WTC11 (cell line): ENCODE data around the gene MGAT4A. TPM values are rescaled to one million over a fixed set of nuclear protein-coding genes. Genes with fewer than 3 reads are reported as not detected.

Source experiments
- ATAC-seq: fragments of 200-7000 bp; cut with Tn5 transposase; 2 replicates; pipeline ENCODE4 v1.10.0; 2021; ENCODE audit warnings: mild to moderate bottlenecking, moderate library complexity
- CTCF ChIA-PET: fragments of 300-600 bp; sonication (Branson Sonifier 250); formaldehyde crosslinking; loops from one replicate; lab custom pipeline; 2021; ENCODE audit warnings: antibody characterized with exemption; lab: Charles Lee
- POLR2A ChIA-PET: fragments of 350-600 bp; sonication (Branson Sonifier 250); formaldehyde crosslinking; loops from one replicate; lab custom pipeline; 2021; ENCODE audit warnings: antibody characterized with exemption; lab: Charles Lee
- DNase-seq: peaks from one replicate; pipeline ENCODE4 v3.0.0; 2021; ENCODE audit warnings: low spot score
- H3K27ac Mint-ChIP-seq: 2 replicates; pipeline ENCODE4 v1.8.0; 2021; ENCODE audit warnings: mixed read lengths
- H3K27me3 Mint-ChIP-seq: 2 replicates; pipeline ENCODE4 v1.8.0; 2021; ENCODE audit warnings: low read depth, mild to moderate bottlenecking, moderate library complexity, mixed read lengths
- H3K36me3 Mint-ChIP-seq: 2 replicates; pipeline ENCODE4 v1.8.0; 2021; ENCODE audit warnings: mixed read lengths
- H3K4me1 Mint-ChIP-seq: 2 replicates; pipeline ENCODE4 v1.8.0; 2022; ENCODE audit warnings: mixed read lengths
- H3K4me3 Mint-ChIP-seq: 2 replicates; pipeline ENCODE4 v1.8.0; 2021; ENCODE audit warnings: mild to moderate bottlenecking, moderate library complexity, mixed read lengths
- H3K9me3 Mint-ChIP-seq: 2 replicates; pipeline ENCODE4 v1.8.0; 2021; ENCODE audit warnings: mixed read lengths
- ARID4B ChIP-seq: sonication (generic); formaldehyde crosslinking; IDR thresholded peaks from 2 replicates; pipeline ENCODE4 v1.8.0; 2023; ENCODE audit warnings: missing genetic modification reagents, mild to moderate bottlenecking, borderline replicate concordance
- CTCF ChIP-seq: fragments of 200-600 bp; IDR thresholded peaks from 2 replicates; pipeline ENCODE4 v1.8.0; 2022; ENCODE audit warnings: antibody characterized with exemption
- ERG ChIP-seq: fragments of 250-450 bp; sonication (Bioruptor Pico); IDR thresholded peaks from 2 replicates; pipeline ENCODE4 v1.8.0; 2021; ENCODE audit warnings: mild to moderate bottlenecking
- NFATC4 ChIP-seq: fragments of 250-450 bp; sonication (Bioruptor Pico); IDR thresholded peaks from 2 replicates; pipeline ENCODE4 v1.9.0; 2021; ENCODE audit warnings: mild to moderate bottlenecking
- NFYB ChIP-seq: sonication (generic); formaldehyde crosslinking; conservative IDR thresholded peaks from 2 replicates; pipeline ENCODE4 v1.8.0; 2022; ENCODE audit warnings: low read depth, missing genetic modification reagents
- NR3C1 ChIP-seq: sonication (generic); formaldehyde crosslinking; conservative IDR thresholded peaks from 2 replicates; pipeline ENCODE4 v1.8.1; 2023; ENCODE audit warnings: low read depth, mild to moderate bottlenecking, missing genetic modification reagents
- PREB ChIP-seq: sonication (generic); formaldehyde crosslinking; IDR thresholded peaks from 2 replicates; pipeline ENCODE4 v1.8.1; 2022; ENCODE audit warnings: mild to moderate bottlenecking, missing genetic modification reagents, moderate library complexity, borderline replicate concordance
- TEAD4 ChIP-seq: sonication (generic); formaldehyde crosslinking; IDR thresholded peaks from 2 replicates; pipeline ENCODE4 v1.8.0; 2022; ENCODE audit warnings: mild to moderate bottlenecking, missing genetic modification reagents
- ZNF138 ChIP-seq: sonication (generic); formaldehyde crosslinking; conservative IDR thresholded peaks from 2 replicates; pipeline ENCODE4 v1.8.1; 2022; ENCODE audit warnings: mild to moderate bottlenecking, moderate library complexity, missing genetic modification reagents
- ZNF671 ChIP-seq: fragments of 250-450 bp; sonication (Bioruptor Pico); IDR thresholded peaks from 2 replicates; pipeline ENCODE4 v1.8.0; 2021; ENCODE audit warnings: mild to moderate bottlenecking
- total RNA-seq: library from RNA; stranded (reverse); gene quantifications from 3 replicates; pipeline ENCODE4 v1.2.3, GENCODE V29; 2021
- TF ChIP-seq, protein P1 (sequence below): sonication (generic); formaldehyde crosslinking; IDR thresholded peaks from 2 replicates; pipeline ENCODE4 v1.8.1; 2023; ENCODE audit warnings: mild to moderate bottlenecking, missing genetic modification reagents, moderate library complexity
- TF ChIP-seq, protein P2 (sequence below): sonication (generic); formaldehyde crosslinking; IDR thresholded peaks from 2 replicates; pipeline ENCODE4 v1.8.1; 2023; ENCODE audit warnings: mild to moderate bottlenecking, moderate library complexity, missing genetic modification reagents
- TF ChIP-seq, protein P3 (sequence below): sonication (generic); formaldehyde crosslinking; IDR thresholded peaks from 2 replicates; pipeline ENCODE4 v1.8.0; 2022; ENCODE audit warnings: missing genetic modification reagents
- TF ChIP-seq, protein P4 (sequence below): fragments of 250-450 bp; sonication (Bioruptor Pico); IDR thresholded peaks from 2 replicates; pipeline ENCODE4 v1.9.0; 2021; ENCODE audit warnings: mild to moderate bottlenecking

The MGAT4A gene
- total RNA-seq, 1 experiment from 2014 or later, result 6.7 TPM

DNA sequence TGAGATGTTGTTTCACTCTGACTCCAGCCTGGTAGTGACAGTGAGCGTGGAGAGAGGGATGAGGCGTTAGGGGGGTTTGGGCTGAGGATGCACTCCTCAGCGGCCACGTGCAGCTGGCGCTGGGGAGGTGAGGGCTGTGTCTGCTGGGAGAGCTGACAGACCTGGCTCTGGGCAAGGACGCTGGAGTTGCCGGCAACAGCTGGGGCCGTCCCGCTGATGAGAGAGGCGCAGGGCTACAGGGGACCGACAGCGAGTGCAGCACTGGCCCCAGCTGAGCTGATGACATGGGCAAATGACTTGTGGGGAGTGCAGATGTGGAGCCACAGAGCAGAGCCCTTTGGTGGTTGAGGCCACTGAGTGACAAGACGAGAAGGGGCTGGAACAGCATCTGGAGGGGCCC, 161.0 kb downstream of the MGAT4A start:
- ChIA-PET POLR2A (no interaction called here), CTCF (interaction anchor here (1.2 kb wide), 2 partner anchors 65 to 82 kb away, joined by 3 to 8 read pairs; no protein-coding TSS in a partner anchor)
- H3K9me3 Mint-ChIP-seq, result no peaks in the 10 kb centered on the region
- TF ChIP-seq, protein P1, sequence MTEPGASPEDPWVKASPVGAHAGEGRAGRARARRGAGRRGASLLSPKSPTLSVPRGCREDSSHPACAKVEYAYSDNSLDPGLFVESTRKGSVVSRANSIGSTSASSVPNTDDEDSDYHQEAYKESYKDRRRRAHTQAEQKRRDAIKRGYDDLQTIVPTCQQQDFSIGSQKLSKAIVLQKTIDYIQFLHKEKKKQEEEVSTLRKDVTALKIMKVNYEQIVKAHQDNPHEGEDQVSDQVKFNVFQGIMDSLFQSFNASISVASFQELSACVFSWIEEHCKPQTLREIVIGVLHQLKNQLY (CRISPR knock-in tag), result no peak
- TF ChIP-seq ZNF671 (no peak), NFYB (CRISPR knock-in tag) (no peak), ZNF138 (CRISPR knock-in tag) (no peak), TEAD4 (CRISPR knock-in tag) (no peak), PREB (CRISPR knock-in tag) (no peak)
- TF ChIP-seq, protein P2, sequence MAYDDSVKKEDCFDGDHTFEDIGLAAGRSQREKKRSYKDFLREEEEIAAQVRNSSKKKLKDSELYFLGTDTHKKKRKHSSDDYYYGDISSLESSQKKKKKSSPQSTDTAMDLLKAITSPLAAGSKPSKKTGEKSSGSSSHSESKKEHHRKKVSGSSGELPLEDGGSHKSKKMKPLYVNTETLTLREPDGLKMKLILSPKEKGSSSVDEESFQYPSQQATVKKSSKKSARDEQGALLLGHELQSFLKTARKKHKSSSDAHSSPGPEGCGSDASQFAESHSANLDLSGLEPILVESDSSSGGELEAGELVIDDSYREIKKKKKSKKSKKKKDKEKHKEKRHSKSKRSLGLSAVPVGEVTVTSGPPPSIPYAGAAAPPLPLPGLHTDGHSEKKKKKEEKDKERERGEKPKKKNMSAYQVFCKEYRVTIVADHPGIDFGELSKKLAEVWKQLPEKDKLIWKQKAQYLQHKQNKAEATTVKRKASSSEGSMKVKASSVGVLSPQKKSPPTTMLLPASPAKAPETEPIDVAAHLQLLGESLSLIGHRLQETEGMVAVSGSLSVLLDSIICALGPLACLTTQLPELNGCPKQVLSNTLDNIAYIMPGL (CRISPR knock-in tag), result no peak
- TF ChIP-seq, protein P3, sequence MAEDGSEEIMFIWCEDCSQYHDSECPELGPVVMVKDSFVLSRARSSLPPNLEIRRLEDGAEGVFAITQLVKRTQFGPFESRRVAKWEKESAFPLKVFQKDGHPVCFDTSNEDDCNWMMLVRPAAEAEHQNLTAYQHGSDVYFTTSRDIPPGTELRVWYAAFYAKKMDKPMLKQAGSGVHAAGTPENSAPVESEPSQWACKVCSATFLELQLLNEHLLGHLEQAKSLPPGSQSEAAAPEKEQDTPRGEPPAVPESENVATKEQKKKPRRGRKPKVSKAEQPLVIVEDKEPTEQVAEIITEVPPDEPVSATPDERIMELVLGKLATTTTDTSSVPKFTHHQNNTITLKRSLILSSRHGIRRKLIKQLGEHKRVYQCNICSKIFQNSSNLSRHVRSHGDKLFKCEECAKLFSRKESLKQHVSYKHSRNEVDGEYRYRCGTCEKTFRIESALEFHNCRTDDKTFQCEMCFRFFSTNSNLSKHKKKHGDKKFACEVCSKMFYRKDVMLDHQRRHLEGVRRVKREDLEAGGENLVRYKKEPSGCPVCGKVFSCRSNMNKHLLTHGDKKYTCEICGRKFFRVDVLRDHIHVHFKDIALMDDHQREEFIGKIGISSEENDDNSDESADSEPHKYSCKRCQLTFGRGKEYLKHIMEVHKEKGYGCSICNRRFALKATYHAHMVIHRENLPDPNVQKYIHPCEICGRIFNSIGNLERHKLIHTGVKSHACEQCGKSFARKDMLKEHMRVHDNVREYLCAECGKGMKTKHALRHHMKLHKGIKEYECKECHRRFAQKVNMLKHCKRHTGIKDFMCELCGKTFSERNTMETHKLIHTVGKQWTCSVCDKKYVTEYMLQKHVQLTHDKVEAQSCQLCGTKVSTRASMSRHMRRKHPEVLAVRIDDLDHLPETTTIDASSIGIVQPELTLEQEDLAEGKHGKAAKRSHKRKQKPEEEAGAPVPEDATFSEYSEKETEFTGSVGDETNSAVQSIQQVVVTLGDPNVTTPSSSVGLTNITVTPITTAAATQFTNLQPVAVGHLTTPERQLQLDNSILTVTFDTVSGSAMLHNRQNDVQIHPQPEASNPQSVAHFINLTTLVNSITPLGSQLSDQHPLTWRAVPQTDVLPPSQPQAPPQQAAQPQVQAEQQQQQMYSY (CRISPR knock-in tag), result no peak
- no peak overlapping the region for H3K4me3 Mint-ChIP-seq
- H3K27ac Mint-ChIP-seq, result no peak overlapping the region
- peaks cover 43% of the 10 kb centered on the region for H3K36me3 Mint-ChIP-seq
- H3K27me3 Mint-ChIP-seq, result no peaks in the 10 kb centered on the region
- DNase-seq (no peak), ATAC-seq (no peak)
- no peaks in the 10 kb centered on the region for H3K4me1 Mint-ChIP-seq

DNA sequence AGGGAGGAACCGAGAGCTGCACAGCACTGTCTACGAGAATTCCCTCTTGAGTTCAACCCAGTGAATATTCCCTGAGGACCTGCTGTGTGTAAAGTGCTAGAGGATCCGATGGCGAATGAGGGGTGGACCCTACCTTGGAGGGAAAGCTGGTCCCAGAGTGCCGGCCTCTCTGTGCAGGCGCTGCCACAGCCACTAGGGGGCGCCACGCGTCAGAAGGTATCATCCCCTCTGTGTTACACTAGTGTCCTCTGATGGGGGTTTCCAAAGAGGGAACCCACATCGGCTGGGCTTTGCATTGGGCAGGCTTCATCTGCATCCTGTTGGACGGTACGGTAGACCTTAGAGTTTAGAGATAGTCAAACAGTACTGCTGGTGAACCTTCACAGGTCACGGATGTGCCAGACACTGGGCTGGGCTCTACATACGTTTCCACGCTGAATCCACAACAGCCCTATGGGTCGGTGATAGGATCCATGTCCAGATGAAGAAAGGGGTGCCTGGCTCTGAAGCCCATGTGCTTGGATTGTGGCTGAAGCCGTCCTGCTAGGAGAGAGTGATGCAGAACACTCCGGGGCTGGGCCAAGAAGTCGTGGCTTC, 161.6 kb downstream of the MGAT4A start:
- Mint-ChIP-seq H3K36me3 (peaks cover 44% of the 10 kb centered on the region), H3K4me3 (no peak overlapping the region), H3K27ac (no peak overlapping the region), H3K4me1 (no peaks in the 10 kb centered on the region), H3K9me3 (no peaks in the 10 kb centered on the region), H3K27me3 (no peaks in the 10 kb centered on the region)
- TF ChIP-seq ZNF671 (no peak), ARID4B (CRISPR knock-in tag) (no peak), CTCF (peak; percentile 99), NR3C1 (CRISPR knock-in tag) (no peak), ERG (CRISPR knock-in tag) (no peak), NFATC4 (CRISPR knock-in tag) (no peak)
- TF ChIP-seq, protein P4, sequence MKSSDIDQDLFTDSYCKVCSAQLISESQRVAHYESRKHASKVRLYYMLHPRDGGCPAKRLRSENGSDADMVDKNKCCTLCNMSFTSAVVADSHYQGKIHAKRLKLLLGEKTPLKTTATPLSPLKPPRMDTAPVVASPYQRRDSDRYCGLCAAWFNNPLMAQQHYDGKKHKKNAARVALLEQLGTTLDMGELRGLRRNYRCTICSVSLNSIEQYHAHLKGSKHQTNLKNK (CRISPR knock-in tag), result no peak
- ATAC-seq, result peak; percentile 97
- POLR2A ChIA-PET, result interaction anchor here (0.6 kb wide), 1 partner anchor 504 kb away, joined by 5 read pairs; no protein-coding TSS in a partner anchor
- CTCF ChIA-PET, result interaction anchor here (0.5 to 1.6 kb wide), 32 partner anchors 8 to 1220 kb away, joined by 3 to 12 read pairs (median 4); no protein-coding TSS in a partner anchor
- DNase-seq, result peak; percentile 88
